Daoy (cell line): ENCODE results near the gene B3GNT8. TPM values are rescaled to one million over a fixed set of nuclear protein-coding genes. Genes with fewer than 3 reads are reported as not detected.
"Not testable (repeated sequence)": the region's sequence is repeated elsewhere in the genome, so short reads cannot be mapped to it uniquely, and the experiment has no call there.

ENCODE experiments used
- DNase-seq: peaks from one replicate; pipeline ENCODE4 v3.0.0-alpha.2; 2015; ENCODE audit warnings: low read depth
- total RNA-seq: library from RNA; depleted of rRNA; stranded (reverse); fragments of >200 nt; shearing (Covaris generic); gene quantifications from 2 replicates; pipeline ENCODE4 v1.2.3, GENCODE V29; 2014; rRNA removed

B3GNT8 gene
- total RNA-seq, 1 experiment from 2014 or later = 0.06 TPM

DNA sequence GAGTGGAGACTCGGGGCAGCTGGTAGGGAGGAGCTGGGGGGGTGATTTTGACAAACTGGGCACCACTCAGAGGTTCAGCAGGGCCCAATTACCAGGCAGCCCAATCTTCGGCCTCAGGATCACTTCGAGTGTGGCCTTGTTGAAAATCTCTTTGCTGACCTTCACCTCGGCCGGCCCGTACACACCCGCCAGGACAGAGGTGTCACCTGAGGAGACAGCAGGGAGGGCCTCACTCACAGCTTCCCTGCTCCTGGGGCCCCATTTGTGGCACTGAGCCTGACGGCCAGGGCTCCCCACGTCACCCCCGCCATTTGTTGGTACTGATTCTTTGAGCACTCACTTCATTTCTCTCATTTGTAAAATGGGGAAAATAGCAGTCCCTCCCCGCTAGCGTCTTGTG lies 34.4 kb downstream of the B3GNT8 start:
- no peak for DNase-seq

DNA sequence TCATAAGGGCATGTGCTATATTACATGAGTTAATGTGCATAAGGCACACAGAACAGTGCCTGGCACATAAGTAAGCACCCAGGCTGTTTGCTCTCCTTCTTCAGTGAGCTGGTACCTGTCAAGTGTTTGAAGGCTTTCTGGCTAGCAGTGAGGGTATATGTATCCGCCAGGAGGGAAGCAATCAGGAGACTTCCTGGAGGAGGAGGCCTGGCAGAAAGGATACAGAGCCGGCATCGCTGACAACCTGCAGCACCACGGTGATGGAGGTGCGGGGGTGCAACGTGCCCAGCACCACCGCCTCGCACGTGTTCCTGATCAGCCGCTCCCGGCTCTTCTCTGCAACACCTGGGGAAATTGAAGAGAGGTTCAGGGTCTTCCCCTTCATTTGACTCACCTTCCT lies 35.6 kb downstream of the B3GNT8 start:
- DNase-seq = no peak

DNA sequence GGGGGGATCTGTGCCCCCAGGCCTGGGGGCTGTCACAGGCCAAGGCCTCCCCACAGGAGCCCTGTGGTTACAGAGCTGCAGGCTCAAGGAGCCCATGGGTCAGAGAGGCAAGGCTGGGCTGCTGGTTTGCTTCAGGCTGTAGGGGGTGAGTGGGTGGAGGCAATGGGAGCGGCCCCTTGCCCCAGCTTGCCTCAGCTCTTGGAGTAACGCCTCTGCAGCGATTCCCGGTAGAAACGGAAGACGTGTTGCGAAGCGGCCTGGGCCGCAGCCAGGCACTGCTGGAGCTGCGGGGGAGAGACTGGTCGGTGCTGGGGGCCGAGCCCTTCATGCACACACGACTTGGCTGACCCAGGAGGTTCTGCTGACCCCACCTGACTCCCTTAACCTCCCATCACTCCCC lies 40.7 kb downstream of the B3GNT8 start:
- DNase-seq = no peak

DNA sequence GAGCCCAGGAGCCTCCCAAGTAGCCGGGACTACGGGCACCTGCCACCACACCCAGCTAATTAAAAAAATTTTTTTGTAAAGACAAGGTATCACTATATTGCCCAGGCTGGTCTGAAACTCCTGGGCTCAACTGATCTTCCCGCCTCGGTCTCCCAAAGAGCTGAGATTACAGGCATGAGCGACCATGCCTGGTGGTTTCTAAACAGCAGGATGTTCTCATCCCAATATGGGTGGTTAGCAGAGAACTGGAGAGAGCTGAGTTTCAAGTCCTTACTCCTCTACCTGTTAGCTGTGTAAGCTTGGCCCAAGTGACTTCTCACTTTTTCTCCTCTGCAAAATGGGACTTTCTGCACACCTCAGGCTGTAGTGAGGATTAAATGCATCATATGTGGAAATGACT lies 42.8 kb downstream of the B3GNT8 start:
- no peak for DNase-seq

DNA sequence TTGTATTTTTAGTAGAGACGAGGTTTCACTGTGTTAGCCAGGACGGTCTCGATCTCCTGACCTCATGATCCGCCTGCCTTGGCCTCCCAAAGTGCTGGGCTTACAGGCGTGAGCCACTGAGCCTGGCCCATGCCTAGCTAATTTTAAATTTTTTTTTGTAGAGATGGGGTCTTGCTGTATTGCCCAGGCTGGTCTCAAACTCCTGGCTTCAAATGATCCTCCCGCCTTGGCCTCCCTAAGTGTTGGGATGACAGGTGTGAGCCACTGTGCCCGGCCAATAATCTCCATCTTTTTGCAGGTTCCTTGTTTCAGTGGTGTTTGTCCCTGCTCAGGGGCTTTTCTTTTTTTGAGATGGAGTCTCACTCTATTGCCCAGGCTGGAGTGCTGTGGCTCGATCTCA lies 45.6 kb downstream of the B3GNT8 start:
- DNase-seq = not testable (repeated sequence)

DNA sequence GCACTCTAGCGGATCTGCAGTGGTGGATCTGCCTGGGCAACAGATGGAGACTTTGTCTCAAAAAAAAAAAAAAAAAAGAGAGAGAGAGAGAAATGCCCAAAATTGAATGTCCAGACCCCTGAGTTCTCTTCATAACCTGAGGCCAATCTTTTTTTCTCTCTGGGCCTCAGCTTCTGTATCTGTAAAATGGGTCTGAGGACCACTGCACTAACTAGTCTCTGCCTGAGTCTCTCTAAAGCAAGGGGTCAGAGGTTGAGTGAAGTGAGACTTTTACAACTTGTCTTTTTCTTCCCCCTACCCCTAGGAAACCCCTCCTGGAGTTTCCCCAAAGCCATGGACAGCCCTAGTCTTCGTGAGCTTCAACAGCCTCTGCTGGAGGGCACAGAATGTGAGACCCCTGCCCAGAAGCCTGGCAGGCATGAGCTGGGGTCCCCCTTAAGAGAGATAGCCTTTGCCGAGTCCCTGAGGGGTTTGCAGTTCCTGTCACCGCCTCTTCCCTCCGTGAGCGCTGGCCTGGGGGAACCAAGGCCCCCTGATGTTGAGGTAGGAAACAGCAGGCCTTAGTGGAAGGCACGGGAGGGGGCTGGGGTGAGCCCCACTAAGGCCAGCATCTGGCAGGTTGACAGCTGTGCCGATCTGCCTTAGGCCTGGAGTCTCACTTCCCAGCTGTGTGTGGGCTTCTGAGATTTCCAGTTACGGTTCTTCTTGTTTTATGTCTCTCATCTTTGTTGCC lies 49.0 kb downstream of the B3GNT8 start:
- no peak for DNase-seq

DNA sequence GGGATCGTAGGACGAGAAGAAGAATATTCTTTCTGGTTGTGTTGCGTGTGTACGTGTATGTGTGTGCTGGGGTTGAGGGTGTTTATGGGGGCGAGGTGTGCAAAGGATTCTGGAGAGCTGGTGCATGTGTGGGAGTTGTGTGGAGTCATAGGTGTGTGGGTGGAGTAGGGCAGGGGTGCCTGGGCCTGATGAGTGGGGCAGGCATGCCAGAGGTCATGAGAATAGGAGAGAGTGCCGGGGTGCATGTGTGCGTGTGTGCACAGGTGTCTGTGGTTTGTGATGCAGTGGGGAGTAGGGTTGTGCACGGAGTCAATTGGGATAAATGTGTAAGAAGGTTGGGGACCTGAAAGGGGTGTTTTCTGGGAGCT lies 50.2 kb downstream of the B3GNT8 start:
- DNase-seq = peak; percentile 24

DNA sequence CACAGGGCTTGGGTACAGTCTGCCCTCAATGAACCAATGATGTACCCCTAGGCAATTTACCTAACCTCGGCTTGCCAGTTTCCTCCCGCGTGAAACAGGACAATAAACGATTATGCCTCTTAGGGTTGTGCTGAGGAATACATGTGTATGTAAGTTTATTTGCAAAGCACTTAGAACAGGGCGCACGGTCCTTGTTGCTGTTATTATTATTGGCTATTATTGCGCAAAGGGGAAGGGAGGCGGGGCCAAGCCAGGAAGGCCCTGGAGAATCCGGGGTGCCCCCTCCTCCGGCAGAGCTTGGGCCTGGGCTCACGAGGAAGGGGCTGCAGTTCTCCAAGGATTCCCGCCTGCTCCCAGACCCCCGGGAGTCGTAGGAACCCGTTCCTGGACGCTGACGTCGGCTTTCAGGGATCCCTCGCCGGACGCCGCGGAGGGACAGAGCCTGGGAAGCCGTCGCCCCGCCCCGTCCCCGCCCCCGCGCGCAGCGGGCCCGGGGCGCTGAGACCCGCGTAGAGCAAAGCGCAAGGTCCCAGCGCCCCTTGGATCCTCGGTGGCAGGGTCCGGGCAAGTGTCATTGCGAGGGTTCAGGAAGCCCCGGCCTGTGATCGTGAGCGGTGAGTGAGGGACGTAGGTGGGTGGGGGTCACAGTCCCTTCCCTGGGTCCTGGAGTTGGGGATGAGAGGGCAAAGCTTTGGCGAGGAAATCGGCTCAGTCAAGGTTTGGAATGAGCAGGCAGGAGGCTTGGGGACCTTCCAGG lies 50.8 kb downstream of the B3GNT8 start, which contains the start of gene TMEM91:
Gene TMEM91 (plus strand): TSS at position 293 of the 757 bp plus-strand sequence. CDS start 1,777 bp downstream, outside the sequence.
- no peak for DNase-seq

Other genes with a start within 250 kb of the B3GNT8 start
- gene CYP2S1, start 234.2 kb downstream of the B3GNT8 start, total RNA-seq = 0.77 and 5.0 TPM in 2 replicates
- 170 and 174 TPM in 2 replicates for gene AXL, start 208.2 kb downstream of the B3GNT8 start, total RNA-seq
- 148 and 172 TPM in 2 replicates for gene HNRNPUL1, start 163.0 kb downstream of the B3GNT8 start, total RNA-seq
- gene CCDC97, start 117.2 kb downstream of the B3GNT8 start, total RNA-seq = 16.0 and 16.9 TPM in 2 replicates
- 9.1 and 35.6 TPM in 2 replicates for gene TGFB1, start 73.5 kb downstream of the B3GNT8 start, total RNA-seq
- 4.9 and 14.8 TPM in 2 replicates for gene B9D2, start 63.2 kb downstream of the B3GNT8 start, total RNA-seq
- 1.6 and 1.7 TPM in 2 replicates for gene TMEM91, start 50.8 kb downstream of the B3GNT8 start, total RNA-seq
- 74.3 and 90.0 TPM in 2 replicates for gene EXOSC5, start 30.0 kb downstream of the B3GNT8 start, total RNA-seq
- 37.2 and 41.4 TPM in 2 replicates for gene BCKDHA, start 29.6 kb downstream of the B3GNT8 start, total RNA-seq
- 71.5 and 99.0 TPM in 2 replicates for gene DMAC2, start 12.5 kb upstream of the B3GNT8 start, total RNA-seq
- not detected in 2 replicates for gene ERICH4, start 15.8 kb upstream of the B3GNT8 start, total RNA-seq
- 0.12 TPM in 1 of 2 replicates, not detected in the other for gene CEACAM21, start 148.8 kb upstream of the B3GNT8 start, total RNA-seq
- gene CEACAM4, start 199.7 kb upstream of the B3GNT8 start, total RNA-seq = not detected in 2 replicates